ENCODE results near the gene TNS3. TPM values are rescaled to one million over a fixed set of nuclear protein-coding genes. Genes with fewer than 3 reads are reported as not detected.

TNS3 gene
- total RNA-seq, 2 donors from 2014 or later = 0.37 to 0.71 TPM

GRCh38 chr7:47414342-47415317 is 167.3 kb downstream of the TNS3 start:
- H3K27ac Mint-ChIP-seq = no peak overlapping the region
- no peaks in the 10 kb centered on the region for H3K9me3 Mint-ChIP-seq
- H3K27me3 Mint-ChIP-seq = no peaks in the 10 kb centered on the region
- H3K4me1 Mint-ChIP-seq = no peaks in the 10 kb centered on the region
- H3K4me3 Mint-ChIP-seq = no peak overlapping the region
- H3K36me3 Mint-ChIP-seq (ENCODE audit: low read depth) = no peaks in the 10 kb centered on the region
- no peak for ATAC-seq (replicated peaks)

GRCh38 chr7:47413526-47414341 is 168.2 kb downstream of the TNS3 start:
- Mint-ChIP-seq H3K4me1 (no peaks in the 10 kb centered on the region), H3K27me3 (no peaks in the 10 kb centered on the region), H3K27ac (no peak overlapping the region), H3K36me3 (ENCODE audit: low read depth) (no peaks in the 10 kb centered on the region), H3K4me3 (no peak overlapping the region), H3K9me3 (no peaks in the 10 kb centered on the region)
- no peak for ATAC-seq (replicated peaks)

- no peaks in the 10 kb centered on the region for H3K36me3 Mint-ChIP-seq (ENCODE audit: low read depth)
- H3K27ac Mint-ChIP-seq = no peak overlapping the region
- no peak for ATAC-seq (replicated peaks)
- H3K9me3 Mint-ChIP-seq = no peaks in the 10 kb centered on the region
- H3K27me3 Mint-ChIP-seq = no peaks in the 10 kb centered on the region
- H3K4me3 Mint-ChIP-seq = no peak overlapping the region
- H3K4me1 Mint-ChIP-seq = no peaks in the 10 kb centered on the region
Observed at GRCh38 chr7:47411901-47412300, 170.0 kb downstream of the TNS3 start.

DNA sequence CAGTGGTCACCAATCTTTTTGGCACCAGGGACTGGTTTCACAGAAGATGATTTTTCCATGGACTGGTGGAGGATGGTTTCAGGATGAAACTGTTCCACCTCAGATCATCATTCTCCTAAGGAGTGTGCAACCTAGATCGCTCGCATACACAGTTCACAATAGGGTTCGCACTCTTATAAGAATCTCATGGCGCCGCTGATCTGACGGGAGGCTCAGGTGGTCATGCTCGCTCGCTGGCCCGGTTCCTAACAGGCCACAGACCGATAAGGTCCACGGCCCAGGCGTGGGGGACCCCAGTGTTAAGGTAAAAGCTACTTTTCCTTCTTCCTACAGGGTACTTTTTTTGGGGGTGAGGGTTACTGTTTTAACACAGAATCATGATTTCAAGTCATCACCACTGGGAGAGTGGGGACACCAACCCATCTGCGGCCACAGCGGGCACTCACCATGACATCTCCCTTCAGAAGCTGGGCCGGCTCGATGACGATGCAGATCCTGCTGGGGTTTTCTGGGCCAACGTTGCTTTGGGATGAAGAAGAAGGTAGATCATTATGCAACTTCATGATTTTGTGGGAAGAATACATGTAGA is 170.5 kb downstream of the TNS3 start:
- H3K4me3 Mint-ChIP-seq = no peak overlapping the region
- H3K9me3 Mint-ChIP-seq = no peaks in the 10 kb centered on the region
- H3K36me3 Mint-ChIP-seq (ENCODE audit: low read depth) = no peaks in the 10 kb centered on the region
- H3K27me3 Mint-ChIP-seq = no peaks in the 10 kb centered on the region
- no peak for ATAC-seq (replicated peaks)
- no peak overlapping the region for H3K27ac Mint-ChIP-seq
- H3K4me1 Mint-ChIP-seq = no peaks in the 10 kb centered on the region

GRCh38 chr7:47408675-47409074 is 173.2 kb downstream of the TNS3 start:
- no peaks in the 10 kb centered on the region for H3K36me3 Mint-ChIP-seq (ENCODE audit: low read depth)
- no peaks in the 10 kb centered on the region for H3K4me1 Mint-ChIP-seq
- no peaks in the 10 kb centered on the region for H3K27me3 Mint-ChIP-seq
- H3K4me3 Mint-ChIP-seq = no peak overlapping the region
- ATAC-seq (replicated peaks) = no peak
- H3K27ac Mint-ChIP-seq = no peak overlapping the region
- H3K9me3 Mint-ChIP-seq = no peaks in the 10 kb centered on the region

- no peak for ATAC-seq (replicated peaks)
- no peaks in the 10 kb centered on the region for H3K27me3 Mint-ChIP-seq
Observed at GRCh38 chr7:47407821-47408674, 173.9 kb downstream of the TNS3 start.

DNA sequence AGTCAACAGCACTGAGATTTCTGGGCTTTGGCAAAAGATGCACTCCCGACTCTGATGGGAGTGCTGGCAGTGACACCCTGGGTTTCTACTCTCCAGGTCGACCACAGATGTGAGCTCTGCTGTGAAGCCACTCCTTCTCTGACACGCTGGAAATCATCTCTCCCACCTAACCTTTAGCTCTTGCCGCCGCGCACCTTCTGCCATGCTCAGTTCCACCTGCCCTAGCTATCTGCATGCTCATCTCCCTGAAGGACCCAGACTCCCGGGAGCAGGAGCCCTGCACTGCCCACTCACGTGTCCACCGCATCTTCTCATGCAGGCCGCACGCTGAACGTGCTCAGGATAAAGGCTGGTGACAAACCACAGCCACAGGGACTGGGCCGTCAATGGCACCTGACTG is 174.8 kb downstream of the TNS3 start:
- H3K9me3 Mint-ChIP-seq = no peaks in the 10 kb centered on the region
- H3K4me1 Mint-ChIP-seq = no peaks in the 10 kb centered on the region
- H3K27ac Mint-ChIP-seq = no peak overlapping the region
- no peaks in the 10 kb centered on the region for H3K27me3 Mint-ChIP-seq
- no peak overlapping the region for H3K4me3 Mint-ChIP-seq
- H3K36me3 Mint-ChIP-seq (ENCODE audit: low read depth) = no peaks in the 10 kb centered on the region
- no peak for ATAC-seq (replicated peaks)

More at GRCh38 chr7:47407821-47408674, 173.9 kb downstream of the TNS3 start:
- Mint-ChIP-seq H3K27ac (no peak overlapping the region), H3K4me3 (no peak overlapping the region), H3K9me3 (no peaks in the 10 kb centered on the region), H3K4me1 (no peaks in the 10 kb centered on the region), H3K36me3 (ENCODE audit: low read depth) (no peaks in the 10 kb centered on the region)

GRCh38 chr7:47406801-47407129 is 175.1 kb downstream of the TNS3 start:
- Mint-ChIP-seq H3K4me1 (no peaks in the 10 kb centered on the region), H3K27ac (no peak overlapping the region), H3K4me3 (no peak overlapping the region), H3K9me3 (no peaks in the 10 kb centered on the region), H3K27me3 (no peaks in the 10 kb centered on the region), H3K36me3 (ENCODE audit: low read depth) (no peaks in the 10 kb centered on the region)
- ATAC-seq (replicated peaks) = no peak

DNA sequence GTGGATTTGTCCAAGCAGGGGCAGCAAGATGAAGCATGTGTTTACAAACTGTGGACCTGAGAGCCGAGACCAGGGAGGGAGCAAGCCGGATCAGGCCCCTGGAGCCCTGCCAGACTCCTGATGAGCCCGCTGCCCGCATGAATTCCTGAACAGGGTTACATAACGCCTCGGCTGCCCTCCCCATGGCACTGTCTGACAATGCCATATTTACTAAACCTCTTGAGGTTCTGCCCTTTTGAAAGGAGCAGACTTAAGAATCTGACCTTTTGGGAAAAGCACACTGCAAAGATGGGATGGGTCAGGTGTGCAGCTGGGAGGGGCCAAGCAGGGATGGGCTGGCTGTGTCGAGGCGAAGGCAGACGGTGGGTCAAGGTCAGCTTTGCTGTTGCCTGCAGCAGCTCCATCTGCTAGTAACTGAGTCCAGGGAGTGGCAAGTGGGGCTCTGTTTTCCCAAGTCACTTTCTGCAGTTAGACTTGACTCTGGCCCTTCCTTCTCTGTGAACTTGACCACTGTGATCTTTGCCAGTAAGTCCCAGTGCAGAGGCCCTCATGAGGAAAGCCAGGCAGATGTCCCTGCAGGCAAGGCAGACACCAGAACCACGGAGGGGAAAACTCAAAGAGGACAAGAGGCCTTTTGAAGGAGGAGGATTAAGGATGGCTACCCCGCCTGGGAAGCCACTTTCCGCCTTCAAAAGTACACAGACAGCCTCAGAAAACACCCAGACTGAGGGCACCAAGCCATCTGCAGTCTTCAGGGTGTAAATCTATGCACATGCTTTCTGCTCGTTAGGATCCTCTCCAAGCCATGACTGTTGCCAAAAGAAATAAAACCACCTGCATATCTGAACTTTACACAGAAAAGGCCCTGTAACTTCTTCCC is 175.8 kb downstream of the TNS3 start:
- Mint-ChIP-seq H3K27ac (no peak overlapping the region), H3K4me1 (no peaks in the 10 kb centered on the region), H3K9me3 (no peaks in the 10 kb centered on the region), H3K27me3 (no peaks in the 10 kb centered on the region), H3K4me3 (no peak overlapping the region), H3K36me3 (ENCODE audit: low read depth) (no peaks in the 10 kb centered on the region)
- no peak for ATAC-seq (replicated peaks)

GRCh38 chr7:47405286-47405904 is 176.5 kb downstream of the TNS3 start:
- no peaks in the 10 kb centered on the region for H3K4me1 Mint-ChIP-seq
- H3K27me3 Mint-ChIP-seq = no peaks in the 10 kb centered on the region
- H3K4me3 Mint-ChIP-seq = no peak overlapping the region
- no peaks in the 10 kb centered on the region for H3K9me3 Mint-ChIP-seq
- no peak overlapping the region for H3K27ac Mint-ChIP-seq
- ATAC-seq (replicated peaks) = no peak
- H3K36me3 Mint-ChIP-seq (ENCODE audit: low read depth) = no peaks in the 10 kb centered on the region

DNA sequence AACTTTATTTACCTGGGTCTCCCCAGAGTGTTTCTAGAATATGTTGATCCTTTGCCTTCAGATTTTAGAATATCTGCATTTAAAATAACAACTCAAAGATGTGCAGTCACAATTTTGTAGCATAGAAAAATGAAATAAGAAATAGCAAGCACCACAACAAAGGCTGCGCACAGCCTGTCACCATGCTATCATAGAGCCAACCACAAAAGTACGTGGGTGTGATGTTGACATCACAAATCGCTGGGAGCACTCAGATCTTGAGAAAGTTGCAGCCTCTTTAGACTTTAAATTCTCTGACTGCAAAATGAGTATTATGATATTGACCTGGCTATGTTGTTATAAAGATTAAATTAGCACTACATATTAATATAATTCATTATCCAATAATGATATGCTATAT is 177.9 kb downstream of the TNS3 start:
- Mint-ChIP-seq H3K36me3 (ENCODE audit: low read depth) (no peaks in the 10 kb centered on the region), H3K27me3 (no peaks in the 10 kb centered on the region), H3K4me1 (no peaks in the 10 kb centered on the region), H3K27ac (no peak overlapping the region), H3K9me3 (no peaks in the 10 kb centered on the region), H3K4me3 (no peak overlapping the region)
- no peak for ATAC-seq (replicated peaks)

DNA sequence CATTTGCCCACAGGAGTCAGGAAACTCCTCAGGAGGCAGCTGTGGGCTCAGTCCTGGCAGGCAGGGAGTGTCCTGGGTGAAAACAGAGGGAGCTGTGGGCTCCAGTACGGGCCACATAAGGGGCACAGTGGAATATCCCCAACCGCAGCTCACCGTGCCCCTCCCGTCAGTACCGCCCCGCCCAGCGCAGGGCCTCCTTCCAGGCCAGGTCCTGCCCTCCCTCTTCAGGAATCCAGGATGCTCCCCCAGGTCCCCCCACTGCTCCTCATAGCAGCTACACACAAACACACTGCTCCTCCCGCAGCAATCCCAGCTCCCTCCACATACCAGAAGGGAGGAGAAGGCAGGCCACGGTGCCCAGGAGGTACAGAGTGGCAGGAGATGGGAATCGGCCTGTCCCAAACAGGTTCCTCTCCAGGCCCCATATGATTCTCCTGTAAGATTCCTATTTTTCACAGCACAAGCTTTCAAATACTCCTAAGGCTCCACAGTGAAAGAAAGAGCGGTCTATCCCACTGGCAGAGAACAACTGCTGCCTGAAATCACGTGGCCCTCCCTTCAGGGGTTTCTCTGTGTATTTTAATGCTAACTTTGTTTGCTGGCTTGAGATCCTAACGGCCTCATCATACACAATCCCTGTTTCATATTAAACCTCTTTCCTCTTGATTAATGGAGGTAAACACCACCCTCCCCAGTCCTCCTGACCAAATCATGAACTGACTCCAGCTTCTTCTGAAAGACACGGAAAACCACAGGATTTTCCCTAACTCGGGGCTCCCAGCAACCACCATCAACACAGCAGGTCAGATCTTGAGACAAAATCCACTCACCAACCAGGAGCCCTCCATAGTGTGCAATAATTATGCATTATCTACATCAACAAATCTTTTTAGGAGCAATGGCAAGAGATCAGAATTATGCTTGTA is 178.7 kb downstream of the TNS3 start:
- Mint-ChIP-seq H3K9me3 (no peaks in the 10 kb centered on the region), H3K36me3 (ENCODE audit: low read depth) (no peaks in the 10 kb centered on the region), H3K4me1 (no peaks in the 10 kb centered on the region), H3K27ac (no peak overlapping the region), H3K27me3 (no peaks in the 10 kb centered on the region), H3K4me3 (no peak overlapping the region)
- no peak for ATAC-seq (replicated peaks)

All from activated T-helper 17 cell treated with anti-CD3 and anti-CD28 coated beads, Interleukin-2, amount 50 U/mL, for 72 hours (primary cell).